ENCODE results near the gene MYBL2.
"Not testable (repeated sequence)": the region's sequence is repeated elsewhere in the genome, so short reads cannot be mapped to it uniquely, and the experiment has no call there.

MYBL2 gene

GRCh38 chr20:43755851-43756250 is 88.9 kb downstream of the MYBL2 start:
- H3K4me3 ChIP-seq (ENCODE audit: low read depth in 1 of 2, low read length in 2 of 2): no peak overlapping the region
- no peaks in the 10 kb centered on the region for H3K9me3 ChIP-seq (ENCODE audit: control insufficient read depth in 1 of 2, low read length in 2 of 2)
- no peaks in the 10 kb centered on the region for H3K4me1 ChIP-seq (ENCODE audit: control insufficient read depth in 1 of 2, insufficient read depth in 2 of 2, low read length in 2 of 2)
- H3K27me3 ChIP-seq (ENCODE audit: low read depth, low read length): no peaks in the 10 kb centered on the region
- H3K36me3 ChIP-seq (ENCODE audit: control insufficient read depth in 1 of 2, insufficient read depth in 2 of 2, low read length in 2 of 2): no peaks in the 10 kb centered on the region
- H3K27ac ChIP-seq (ENCODE audit: low read length): no peak overlapping the region

- not testable (repeated sequence) for H3K9me3 ChIP-seq (ENCODE audit: control insufficient read depth in 1 of 2, low read length in 2 of 2); H3K36me3 ChIP-seq (ENCODE audit: control insufficient read depth in 1 of 2, insufficient read depth in 2 of 2, low read length in 2 of 2); H3K4me3 ChIP-seq (ENCODE audit: low read depth in 1 of 2, low read length in 2 of 2); H3K27ac ChIP-seq (ENCODE audit: low read length); H3K27me3 ChIP-seq (ENCODE audit: low read depth, low read length)
- peaks cover 0 to 12% of the 10 kb centered on the region in 2 donors for H3K4me1 ChIP-seq (ENCODE audit: control insufficient read depth in 1 of 2, insufficient read depth in 2 of 2, low read length in 2 of 2)
Observed at GRCh38 chr20:43757888-43758287, 91.0 kb downstream of the MYBL2 start.

GRCh38 chr20:43761386-43762340 is 94.7 kb downstream of the MYBL2 start:
- Histone ChIP-seq H3K27ac (ENCODE audit: low read length) (no peak overlapping the region), H3K9me3 (ENCODE audit: control insufficient read depth in 1 of 2, low read length in 2 of 2) (no peaks in the 10 kb centered on the region), H3K4me1 (ENCODE audit: control insufficient read depth in 1 of 2, insufficient read depth in 2 of 2, low read length in 2 of 2) (peaks cover 0 to 12% of the 10 kb centered on the region in 2 donors), H3K36me3 (ENCODE audit: control insufficient read depth in 1 of 2, insufficient read depth in 2 of 2, low read length in 2 of 2) (no peaks in the 10 kb centered on the region), H3K4me3 (ENCODE audit: low read depth in 1 of 2, low read length in 2 of 2) (no peak overlapping the region), H3K27me3 (ENCODE audit: low read depth, low read length) (no peaks in the 10 kb centered on the region)

- Histone ChIP-seq H3K36me3 (ENCODE audit: control insufficient read depth in 1 of 2, insufficient read depth in 2 of 2, low read length in 2 of 2) (no peaks in the 10 kb centered on the region), H3K4me1 (ENCODE audit: control insufficient read depth in 1 of 2, insufficient read depth in 2 of 2, low read length in 2 of 2) (peaks cover 0 to 18% of the 10 kb centered on the region in 2 donors), H3K27me3 (ENCODE audit: low read depth, low read length) (no peaks in the 10 kb centered on the region), H3K9me3 (ENCODE audit: control insufficient read depth in 1 of 2, low read length in 2 of 2) (no peaks in the 10 kb centered on the region), H3K27ac (ENCODE audit: low read length) (no peak overlapping the region), H3K4me3 (ENCODE audit: low read depth in 1 of 2, low read length in 2 of 2) (no peak overlapping the region)
Observed at GRCh38 chr20:43762911-43763310, 96.0 kb downstream of the MYBL2 start.

GRCh38 chr20:43765916-43766315 is 99.0 kb downstream of the MYBL2 start:
- Histone ChIP-seq H3K27me3 (ENCODE audit: low read depth, low read length) (no peaks in the 10 kb centered on the region), H3K4me3 (ENCODE audit: low read depth in 1 of 2, low read length in 2 of 2) (no peak overlapping the region), H3K27ac (ENCODE audit: low read length) (no peak overlapping the region), H3K9me3 (ENCODE audit: control insufficient read depth in 1 of 2, low read length in 2 of 2) (no peaks in the 10 kb centered on the region), H3K4me1 (ENCODE audit: control insufficient read depth in 1 of 2, insufficient read depth in 2 of 2, low read length in 2 of 2) (peaks cover 0 to 18% of the 10 kb centered on the region in 2 donors), H3K36me3 (ENCODE audit: control insufficient read depth in 1 of 2, insufficient read depth in 2 of 2, low read length in 2 of 2) (no peaks in the 10 kb centered on the region)
